ENCODE measurements around the gene FRMPD2. TPM values are rescaled to one million over a fixed set of nuclear protein-coding genes. Genes with fewer than 3 reads are reported as not detected.
"Not testable (repeated sequence)": the region's sequence is repeated elsewhere in the genome, so short reads cannot be mapped to it uniquely, and the experiment has no call there.

The FRMPD2 gene
- total RNA-seq, 2 experiments from 2014 or later, result not detected

GRCh38 chr10:48248462-48248861 lies 26.0 kb downstream of the FRMPD2 start:
- intact Hi-C loops (cut with micrococcal nuclease), result no loop called here
- peaks cover 2% of the 10 kb centered on the region for H3K4me1 Mint-ChIP-seq (ENCODE audit: low read depth)
- no peak overlapping the region for H3K4me3 Mint-ChIP-seq
- CTCF ChIA-PET, result no interaction called here
- H3K9me3 Mint-ChIP-seq, result no peaks in the 10 kb centered on the region
- H3K27me3 Mint-ChIP-seq (ENCODE audit: low read depth), result no peaks in the 10 kb centered on the region
- H3K36me3 Mint-ChIP-seq (ENCODE audit: low read depth), result no peaks in the 10 kb centered on the region
- H3K27ac Mint-ChIP-seq, result no peak overlapping the region
- DNase-seq, result no peak

DNA sequence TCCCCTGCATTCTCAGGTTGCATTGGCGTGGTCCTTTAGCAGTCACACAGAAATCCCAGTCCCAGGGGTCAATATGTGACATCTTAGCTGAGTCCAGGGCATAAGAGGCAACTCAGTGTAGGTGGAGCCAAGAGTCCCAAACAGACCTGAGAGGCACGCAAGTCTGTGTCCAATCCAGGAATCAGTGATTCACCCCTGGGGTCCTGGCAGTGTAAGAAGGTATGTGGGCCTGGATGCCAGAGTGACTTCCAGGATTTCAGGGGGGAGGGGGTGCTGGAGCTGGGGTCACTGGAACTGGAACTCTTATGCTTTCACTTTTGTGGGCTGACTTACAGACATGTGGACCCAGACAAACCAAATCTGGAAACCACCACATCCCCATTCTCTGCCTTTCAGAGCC lies 26.8 kb downstream of the FRMPD2 start:
- no peak overlapping the region for H3K27ac Mint-ChIP-seq
- intact Hi-C loops (cut with micrococcal nuclease), result no loop called here
- no peak overlapping the region for H3K4me3 Mint-ChIP-seq

GRCh38 chr10:48246501-48246900 lies 28.0 kb downstream of the FRMPD2 start:
- intact Hi-C loops (cut with micrococcal nuclease), result no loop called here

More for the DNA sequence above, 26.8 kb downstream of the FRMPD2 start:
- Mint-ChIP-seq H3K36me3 (ENCODE audit: low read depth) (no peaks in the 10 kb centered on the region), H3K4me1 (ENCODE audit: low read depth) (peaks cover 2% of the 10 kb centered on the region), H3K27me3 (ENCODE audit: low read depth) (no peaks in the 10 kb centered on the region), H3K9me3 (no peaks in the 10 kb centered on the region)
- CTCF ChIA-PET, result interaction anchor here (1.2 kb wide), 1 partner anchor 8 kb away, joined by 3 read pairs; no protein-coding TSS in a partner anchor
- DNase-seq, result no peak

GRCh38 chr10:48245977-48246376 lies 28.5 kb downstream of the FRMPD2 start:
- no peak overlapping the region for H3K27ac Mint-ChIP-seq
- DNase-seq, result no peak
- intact Hi-C loops (cut with micrococcal nuclease), result no loop called here
- H3K36me3 Mint-ChIP-seq (ENCODE audit: low read depth), result no peaks in the 10 kb centered on the region
- CTCF ChIA-PET, result no interaction called here
- peaks cover 2% of the 10 kb centered on the region for H3K4me1 Mint-ChIP-seq (ENCODE audit: low read depth)
- H3K27me3 Mint-ChIP-seq (ENCODE audit: low read depth), result no peaks in the 10 kb centered on the region
- no peak overlapping the region for H3K4me3 Mint-ChIP-seq
- H3K9me3 Mint-ChIP-seq, result no peaks in the 10 kb centered on the region

More at GRCh38 chr10:48246501-48246900, 28.0 kb downstream of the FRMPD2 start:
- CTCF ChIA-PET, result no interaction called here
- Mint-ChIP-seq H3K36me3 (ENCODE audit: low read depth) (no peaks in the 10 kb centered on the region), H3K27ac (no peak overlapping the region), H3K9me3 (no peaks in the 10 kb centered on the region), H3K4me1 (ENCODE audit: low read depth) (peaks cover 2% of the 10 kb centered on the region), H3K4me3 (no peak overlapping the region), H3K27me3 (ENCODE audit: low read depth) (no peaks in the 10 kb centered on the region)
- no peak for DNase-seq

DNA sequence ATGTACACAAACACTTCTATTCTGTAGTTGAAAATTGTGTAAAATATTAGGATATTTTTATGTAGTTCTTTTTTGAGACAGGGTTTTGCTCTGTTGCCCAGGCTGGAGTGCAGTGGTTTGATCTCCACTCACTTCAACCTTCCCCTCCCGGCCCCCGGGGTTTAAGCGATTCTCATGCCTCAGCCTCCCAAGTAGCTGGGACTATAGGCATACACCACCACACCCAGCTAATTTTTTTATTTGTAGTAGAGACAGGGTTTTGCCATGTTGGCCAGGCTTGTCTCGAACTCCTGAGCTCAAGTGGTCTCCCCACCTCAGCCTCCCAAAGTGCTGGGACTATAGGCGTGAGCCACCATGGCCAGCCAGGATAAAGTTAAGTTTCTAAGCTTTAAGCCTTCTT lies 30.6 kb downstream of the FRMPD2 start:
- H3K4me3 Mint-ChIP-seq; H3K27ac Mint-ChIP-seq; CTCF ChIA-PET; H3K4me1 Mint-ChIP-seq (ENCODE audit: low read depth); H3K36me3 Mint-ChIP-seq (ENCODE audit: low read depth); H3K27me3 Mint-ChIP-seq (ENCODE audit: low read depth); H3K9me3 Mint-ChIP-seq; DNase-seq; intact Hi-C loops (cut with micrococcal nuclease): not testable (repeated sequence)

- no peak overlapping the region for H3K27ac Mint-ChIP-seq
- H3K27me3 Mint-ChIP-seq (ENCODE audit: low read depth), result no peaks in the 10 kb centered on the region
- H3K4me3 Mint-ChIP-seq, result no peak overlapping the region
- peaks cover 2% of the 10 kb centered on the region for H3K4me1 Mint-ChIP-seq (ENCODE audit: low read depth)
- no peaks in the 10 kb centered on the region for H3K9me3 Mint-ChIP-seq
- CTCF ChIA-PET, result no interaction called here
- intact Hi-C loops (cut with micrococcal nuclease), result no loop called here
- no peaks in the 10 kb centered on the region for H3K36me3 Mint-ChIP-seq (ENCODE audit: low read depth)
- DNase-seq, result no peak
Measured at GRCh38 chr10:48243487-48243886, 31.0 kb downstream of the FRMPD2 start.

GRCh38 chr10:48242171-48242904 lies 32.2 kb downstream of the FRMPD2 start:
- Mint-ChIP-seq H3K4me1 (ENCODE audit: low read depth) (no peaks in the 10 kb centered on the region), H3K27me3 (ENCODE audit: low read depth) (no peaks in the 10 kb centered on the region), H3K27ac (no peak overlapping the region), H3K36me3 (ENCODE audit: low read depth) (no peaks in the 10 kb centered on the region), H3K4me3 (no peak overlapping the region), H3K9me3 (no peaks in the 10 kb centered on the region)
- intact Hi-C loops (cut with micrococcal nuclease), result no loop called here
- no peak for DNase-seq
- CTCF ChIA-PET, result no interaction called here

GRCh38 chr10:48241332-48241731 lies 33.2 kb downstream of the FRMPD2 start:
- CTCF ChIA-PET, result no interaction called here
- no peaks in the 10 kb centered on the region for H3K36me3 Mint-ChIP-seq (ENCODE audit: low read depth)
- no peak overlapping the region for H3K27ac Mint-ChIP-seq
- DNase-seq, result no peak
- no peaks in the 10 kb centered on the region for H3K9me3 Mint-ChIP-seq
- no peaks in the 10 kb centered on the region for H3K4me1 Mint-ChIP-seq (ENCODE audit: low read depth)
- no peak overlapping the region for H3K4me3 Mint-ChIP-seq
- H3K27me3 Mint-ChIP-seq (ENCODE audit: low read depth), result no peaks in the 10 kb centered on the region
- intact Hi-C loops (cut with micrococcal nuclease), result no loop called here

DNA sequence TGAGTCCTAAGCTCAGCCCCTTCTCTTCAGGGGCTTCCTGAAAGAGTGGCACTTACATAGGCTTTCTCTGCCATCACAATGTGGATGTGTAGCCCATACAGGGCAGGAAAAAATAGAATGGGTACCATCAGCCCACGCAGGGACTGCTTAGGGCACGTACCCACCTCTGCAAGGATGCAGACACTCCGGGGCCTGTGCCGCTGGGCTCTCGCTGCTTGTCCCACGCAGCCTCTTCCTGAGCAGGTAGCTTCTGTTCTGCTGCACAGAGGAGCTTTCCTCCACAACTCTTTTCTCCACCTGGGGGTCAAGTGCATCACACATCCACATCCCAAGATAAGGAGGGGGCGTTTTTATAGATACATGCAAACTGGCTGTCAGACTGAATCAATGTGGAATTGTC lies 34.3 kb downstream of the FRMPD2 start:
- no peak overlapping the region for H3K4me3 Mint-ChIP-seq
- H3K4me1 Mint-ChIP-seq (ENCODE audit: low read depth), result no peaks in the 10 kb centered on the region
- CTCF ChIA-PET, result no interaction called here
- intact Hi-C loops (cut with micrococcal nuclease), result no loop called here
- no peak overlapping the region for H3K27ac Mint-ChIP-seq
- no peaks in the 10 kb centered on the region for H3K9me3 Mint-ChIP-seq
- no peaks in the 10 kb centered on the region for H3K36me3 Mint-ChIP-seq (ENCODE audit: low read depth)
- peaks cover 2% of the 10 kb centered on the region for H3K27me3 Mint-ChIP-seq (ENCODE audit: low read depth)
- no peak for DNase-seq

GRCh38 chr10:48239618-48240017 lies 34.9 kb downstream of the FRMPD2 start:
- Mint-ChIP-seq H3K4me1 (ENCODE audit: low read depth) (no peaks in the 10 kb centered on the region), H3K4me3 (no peak overlapping the region), H3K36me3 (ENCODE audit: low read depth) (no peaks in the 10 kb centered on the region), H3K27ac (no peak overlapping the region), H3K27me3 (ENCODE audit: low read depth) (peaks cover 4% of the 10 kb centered on the region), H3K9me3 (no peaks in the 10 kb centered on the region)
- intact Hi-C loops (cut with micrococcal nuclease), result no loop called here
- CTCF ChIA-PET, result no interaction called here
- DNase-seq, result no peak

- Mint-ChIP-seq H3K36me3 (ENCODE audit: low read depth) (no peaks in the 10 kb centered on the region), H3K4me3 (no peak overlapping the region), H3K4me1 (ENCODE audit: low read depth) (no peaks in the 10 kb centered on the region), H3K9me3 (no peaks in the 10 kb centered on the region), H3K27ac (no peak overlapping the region), H3K27me3 (ENCODE audit: low read depth) (peaks cover 4% of the 10 kb centered on the region)
- DNase-seq, result no peak
- intact Hi-C loops (cut with micrococcal nuclease), result no loop called here
- CTCF ChIA-PET, result interaction anchor here (0.6 to 0.7 kb wide), 2 partner anchors 16 to 769 kb away, joined by 3 read pairs; no protein-coding TSS in a partner anchor
Measured at GRCh38 chr10:48238826-48239520, 35.5 kb downstream of the FRMPD2 start.

GRCh38 chr10:48237259-48238250 lies 36.9 kb downstream of the FRMPD2 start:
- H3K27me3 Mint-ChIP-seq (ENCODE audit: low read depth), result peaks cover 6% of the 10 kb centered on the region
- intact Hi-C loops (cut with micrococcal nuclease), result no loop called here
- no peak overlapping the region for H3K27ac Mint-ChIP-seq
- no peak for DNase-seq
- no peaks in the 10 kb centered on the region for H3K9me3 Mint-ChIP-seq
- H3K4me1 Mint-ChIP-seq (ENCODE audit: low read depth), result no peaks in the 10 kb centered on the region
- no peak overlapping the region for H3K4me3 Mint-ChIP-seq
- CTCF ChIA-PET, result interaction anchor here (0.7 kb wide), 1 partner anchor 25 kb away, joined by 3 read pairs; no protein-coding TSS in a partner anchor
- no peaks in the 10 kb centered on the region for H3K36me3 Mint-ChIP-seq (ENCODE audit: low read depth)

Measured in activated naive CD4-positive, alpha-beta T cell treated with anti-CD3 and anti-CD28 coated beads for 36 hours (primary cell).